GM10248 (cell line): ENCODE data around the gene TSPAN18.

Experiments used
- CTCF ChIA-PET: fragments of 300-600 bp; sonication (Branson Sonifier 250); formaldehyde crosslinking; extraction: SDS; loops from one replicate; lab custom pipeline; 2021; ENCODE audit warnings: antibody characterized with exemption; lab: Yijun Ruan, JAX
- POLR2A ChIA-PET: fragments of 350-650 bp; sonication (Branson Sonifier 250); formaldehyde crosslinking; extraction: SDS; loops from one replicate; lab custom pipeline; 2020; ENCODE audit warnings: antibody characterized with exemption; lab: Yijun Ruan, JAX
- DNase-seq: peaks from one replicate; pipeline ENCODE4 v3.0.0; 2012; ENCODE audit errors: extremely low spot score
- TF ChIP-seq, protein P1 (sequence below): IDR thresholded peaks from 2 replicates; pipeline ENCODE4 v1.5.1; 2012; ENCODE audit warnings: mild to moderate bottlenecking, low read depth; ENCODE audit errors: extremely low read depth, missing control alignments, control extremely low read depth

Gene TSPAN18

DNA sequence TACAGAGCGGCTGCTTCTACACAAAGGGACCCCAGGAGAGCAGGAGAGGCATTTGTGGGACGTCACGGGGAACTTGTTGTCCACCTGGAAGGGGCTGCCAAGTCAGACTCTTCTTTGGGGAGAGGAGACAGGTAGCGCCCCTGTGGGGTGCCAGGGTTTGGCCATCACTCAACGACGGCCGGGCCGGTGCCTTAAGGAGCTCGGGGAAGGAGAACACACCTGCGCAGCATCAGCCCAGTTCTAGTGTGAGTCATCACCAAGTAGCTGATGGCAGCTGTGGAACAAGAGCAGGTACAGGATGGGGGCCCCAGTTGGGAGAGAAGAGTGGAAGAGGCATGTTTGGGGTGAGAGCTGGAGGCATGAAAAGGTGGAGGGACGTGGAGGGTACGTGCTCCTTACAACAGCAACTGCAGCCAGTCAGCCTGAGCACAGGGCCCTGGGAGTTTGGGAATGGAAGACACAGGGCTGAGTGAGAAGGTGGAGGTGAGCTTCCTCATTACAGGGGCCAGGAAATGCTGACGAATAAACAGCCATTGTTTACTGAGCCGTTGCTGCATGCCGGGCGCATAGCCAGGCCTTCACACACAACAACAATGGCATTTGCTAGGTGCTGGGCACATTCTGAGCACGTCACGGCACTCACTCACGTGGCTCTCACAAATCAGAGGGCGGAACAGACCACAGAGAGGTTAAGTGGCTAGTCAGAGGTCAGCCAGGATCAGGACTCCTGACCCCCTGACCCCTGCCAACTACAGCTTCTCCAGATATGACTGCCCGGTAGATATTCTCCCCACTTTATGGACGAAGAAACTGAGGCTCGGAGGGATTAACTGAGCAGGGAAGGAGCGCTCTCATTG is 253.0 kb downstream of the TSPAN18 start:
- no peak for DNase-seq
- ChIA-PET POLR2A (no interaction called here), CTCF (interaction anchor here (1.3 to 2.3 kb wide), 3 partner anchors 43 to 124 kb away, joined by 4 to 12 read pairs (median 5); no protein-coding TSS in a partner anchor)
- TF ChIP-seq, protein P1, sequence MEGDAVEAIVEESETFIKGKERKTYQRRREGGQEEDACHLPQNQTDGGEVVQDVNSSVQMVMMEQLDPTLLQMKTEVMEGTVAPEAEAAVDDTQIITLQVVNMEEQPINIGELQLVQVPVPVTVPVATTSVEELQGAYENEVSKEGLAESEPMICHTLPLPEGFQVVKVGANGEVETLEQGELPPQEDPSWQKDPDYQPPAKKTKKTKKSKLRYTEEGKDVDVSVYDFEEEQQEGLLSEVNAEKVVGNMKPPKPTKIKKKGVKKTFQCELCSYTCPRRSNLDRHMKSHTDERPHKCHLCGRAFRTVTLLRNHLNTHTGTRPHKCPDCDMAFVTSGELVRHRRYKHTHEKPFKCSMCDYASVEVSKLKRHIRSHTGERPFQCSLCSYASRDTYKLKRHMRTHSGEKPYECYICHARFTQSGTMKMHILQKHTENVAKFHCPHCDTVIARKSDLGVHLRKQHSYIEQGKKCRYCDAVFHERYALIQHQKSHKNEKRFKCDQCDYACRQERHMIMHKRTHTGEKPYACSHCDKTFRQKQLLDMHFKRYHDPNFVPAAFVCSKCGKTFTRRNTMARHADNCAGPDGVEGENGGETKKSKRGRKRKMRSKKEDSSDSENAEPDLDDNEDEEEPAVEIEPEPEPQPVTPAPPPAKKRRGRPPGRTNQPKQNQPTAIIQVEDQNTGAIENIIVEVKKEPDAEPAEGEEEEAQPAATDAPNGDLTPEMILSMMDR, result no peak

DNA sequence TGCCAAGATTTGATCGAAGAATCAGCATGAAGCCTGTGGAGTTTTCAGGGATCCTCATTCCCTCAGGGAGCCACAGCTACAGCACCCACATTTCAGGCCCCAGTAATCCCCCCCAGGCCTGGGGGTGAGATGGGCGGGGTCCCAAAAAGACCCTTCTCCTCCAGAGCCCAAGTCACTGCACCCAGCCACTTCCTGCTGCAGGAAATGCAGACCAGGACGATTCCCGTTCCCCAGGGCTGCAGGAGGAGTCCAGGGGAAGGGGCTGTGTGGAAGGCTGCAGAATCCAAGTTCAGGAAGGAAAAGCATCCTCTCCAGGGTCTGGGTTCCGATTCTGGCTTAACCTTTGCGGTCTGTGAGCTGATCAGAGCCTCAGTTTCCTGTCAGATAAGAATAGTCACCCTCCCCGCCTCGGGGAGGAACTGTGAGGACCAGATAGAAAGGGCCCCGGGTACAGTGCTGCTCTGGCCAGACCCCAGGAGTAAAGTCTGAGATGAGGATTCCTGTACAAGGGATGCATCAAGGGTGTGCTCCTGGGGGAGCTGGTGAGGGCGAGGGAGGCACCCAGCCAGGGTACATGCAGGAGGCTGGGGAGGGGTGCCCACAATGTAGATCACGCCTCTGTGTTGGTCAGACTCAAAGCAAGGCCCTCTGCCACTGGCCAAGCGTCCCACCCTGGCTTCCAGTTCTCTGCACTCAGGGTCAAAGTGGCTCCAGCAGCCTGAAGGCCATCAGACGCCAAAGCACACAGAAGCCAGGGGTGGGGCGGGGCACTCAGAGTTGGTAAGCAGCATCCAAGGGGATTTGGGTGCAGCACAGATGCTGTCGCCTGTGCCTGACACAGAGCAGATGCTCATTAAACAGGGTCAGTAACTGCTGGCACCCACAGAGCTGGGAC is 254.0 kb downstream of the TSPAN18 start:
- POLR2A ChIA-PET, result no interaction called here
- DNase-seq, result no peak
- CTCF ChIA-PET, result interaction anchor here (0.9 to 2.3 kb wide), 2 partner anchors 9 to 44 kb away, joined by 3 to 12 read pairs; no protein-coding TSS in a partner anchor
- TF ChIP-seq, protein P1, result no peak
